IMR-90 (cell line): ENCODE results near the gene DCLK1. TPM values are rescaled to one million over a fixed set of nuclear protein-coding genes. Genes with fewer than 3 reads are reported as not detected.
A peak's percentile ranks its signal among the peaks of the same experiment; 100 is the strongest.

Source experiments
- ATAC-seq: fragments of 200-7000 bp; cut with Tn5 transposase; 2 replicates; pipeline ENCODE4 v1.9.1; 2020; ENCODE audit warnings: low read depth, mild to moderate bottlenecking, moderate library complexity
- BruUV-seq: library from RNA; stranded (reverse); fragments of 400-500 nt; replicated peaks from 2 replicates; lab custom pipeline; 2021; lab: Mats Ljungman, UMichigan
- CTCF ChIA-PET: fragments of 300-600 bp; formaldehyde crosslinking; extraction: SDS; loops from one replicate; lab custom pipeline; 2021; ENCODE audit warnings: antibody characterized with exemption; lab: Yijun Ruan, JAX
- POLR2A ChIA-PET: fragments of 300-600 bp; sonication (Branson Sonifier 250); formaldehyde crosslinking; loops from one replicate; lab custom pipeline; 2022; ENCODE audit warnings: antibody characterized with exemption; ENCODE audit not compliant: unreplicated experiment; lab: Charles Lee
- DNase-seq: peaks from one replicate; pipeline ENCODE4 v3.0.0; 2013
- H2AFZ ChIP-seq: replicated peaks from 2 replicates; pipeline ENCODE3; 2013; ENCODE audit warnings: low read length, mild to moderate bottlenecking; ENCODE audit not compliant: poor library complexity
- H2AK5ac ChIP-seq: 2 replicates; pipeline ENCODE4 v1.6.1; 2013; ENCODE audit warnings: low read depth, low read length, inconsistent platforms
- H2AK9ac ChIP-seq: replicated peaks from 2 replicates; pipeline ENCODE3; 2013; ENCODE audit warnings: mild to moderate bottlenecking, low read depth, low read length, moderate library complexity; ENCODE audit not compliant: poor library complexity
- H2BK120ac ChIP-seq: 2 replicates; pipeline ENCODE4 v1.6.1; 2013; ENCODE audit warnings: low read depth, low read length, inconsistent platforms
- H2BK15ac ChIP-seq: 3 replicates; pipeline ENCODE4 v1.6.1; 2013; ENCODE audit warnings: low read depth, low read length, inconsistent platforms
- H2BK20ac ChIP-seq: 2 replicates; pipeline ENCODE4 v1.6.1; 2013; ENCODE audit warnings: low read depth, mild to moderate bottlenecking, inconsistent platforms, low read length, moderate library complexity
- H2BK5ac ChIP-seq: 2 replicates; pipeline ENCODE4 v1.6.1; 2013; ENCODE audit warnings: mild to moderate bottlenecking, low read depth, low read length, inconsistent platforms; ENCODE audit not compliant: poor library complexity, severe bottlenecking
- H3K14ac ChIP-seq: replicated peaks from 2 replicates; pipeline ENCODE4 v1.6.1; 2013; ENCODE audit warnings: low read depth, low read length, inconsistent platforms
- H3K18ac ChIP-seq: 2 replicates; pipeline ENCODE4 v1.6.1; 2013; ENCODE audit warnings: low read depth, low read length, control low read depth
- H3K23ac ChIP-seq: 2 replicates; pipeline ENCODE4 v1.6.1; 2013; ENCODE audit warnings: low read depth, low read length, inconsistent platforms
- H3K27ac ChIP-seq: 2 replicates; pipeline ENCODE4 v1.5.1; 2013; ENCODE audit warnings: mild to moderate bottlenecking, control low read depth, low read length; ENCODE audit not compliant: insufficient read depth
- H3K27me3 ChIP-seq: 2 replicates; pipeline ENCODE4 v1.6.1; 2013; ENCODE audit warnings: low read length; ENCODE audit not compliant: control insufficient read depth, insufficient read depth
- H3K36me3 ChIP-seq: 2 replicates; pipeline ENCODE4 v1.6.1; 2013; ENCODE audit warnings: low read length, mixed read lengths; ENCODE audit not compliant: control insufficient read depth, insufficient read depth
- H3K4ac ChIP-seq: 2 replicates; pipeline ENCODE4 v1.6.1; 2013; ENCODE audit warnings: low read depth, low read length, inconsistent platforms
- H3K4me1 ChIP-seq: 2 replicates; pipeline ENCODE4 v1.6.1; 2013; ENCODE audit warnings: low read length, mixed read lengths; ENCODE audit not compliant: control insufficient read depth, insufficient read depth
- H3K4me2 ChIP-seq: 2 replicates; pipeline ENCODE4 v1.6.1; 2013; ENCODE audit warnings: low read depth, mild to moderate bottlenecking, control low read depth, low read length, moderate library complexity
- H3K4me3 ChIP-seq: 2 replicates; pipeline ENCODE4 v1.5.1; 2013; ENCODE audit warnings: low read depth, mild to moderate bottlenecking, control low read depth, low read length, moderate library complexity; ENCODE audit not compliant: insufficient read depth
- H3K56ac ChIP-seq: 2 replicates; pipeline ENCODE4 v1.6.1; 2013; ENCODE audit warnings: low read length, inconsistent platforms; ENCODE audit not compliant: insufficient read depth; ENCODE audit errors: extremely low read depth
- H3K79me1 ChIP-seq, 2 experiments: 2 replicates each; pipeline ENCODE4 v1.6.1; 2013; ENCODE audit warnings: low read length in 2 of 2, inconsistent platforms in 1 of 2, low read depth in 1 of 2
- H3K9ac ChIP-seq: 2 replicates; pipeline ENCODE4 v1.6.1; 2013; ENCODE audit warnings: low read depth, low read length, control low read depth
- H3K9me1 ChIP-seq: 2 replicates; pipeline ENCODE4 v1.6.1; 2013; ENCODE audit warnings: low read length, inconsistent platforms; ENCODE audit not compliant: insufficient read depth
- H3K9me3 ChIP-seq: 2 replicates; pipeline ENCODE4 v1.6.1; 2013; ENCODE audit warnings: low read length; ENCODE audit not compliant: control insufficient read depth, insufficient read depth
- H4K20me1 ChIP-seq: 2 replicates; pipeline ENCODE4 v1.6.1; 2013; ENCODE audit warnings: low read length, inconsistent platforms; ENCODE audit not compliant: insufficient read depth
- H4K5ac ChIP-seq: 2 replicates; pipeline ENCODE4 v1.6.1; 2013; ENCODE audit warnings: mild to moderate bottlenecking, low read depth, low read length, control low read depth
- H4K8ac ChIP-seq, 2 experiments: 2 replicates each; pipeline ENCODE4 v1.6.1; 2013; ENCODE audit warnings: low read depth in 2 of 2, low read length in 2 of 2, control low read depth in 1 of 2, inconsistent platforms in 1 of 2
- H4K91ac ChIP-seq: 2 replicates; pipeline ENCODE4 v1.6.1; 2013; ENCODE audit warnings: low read depth, low read length, inconsistent platforms; ENCODE audit not compliant: insufficient read depth
- CEBPB ChIP-seq: IDR thresholded peaks from 2 replicates; pipeline ENCODE4 v1.6.1; 2012; ENCODE audit warnings: low read depth, low read length, improper control_type of control experiment
- FOS ChIP-seq: fragments of 150-350 bp; IDR thresholded peaks from 2 replicates; pipeline ENCODE4 v1.6.1; 2016; ENCODE audit warnings: low read depth, low read length
- RAD21 ChIP-seq: IDR thresholded peaks from 2 replicates; pipeline ENCODE4 v1.6.1; 2012; ENCODE audit warnings: low read length, improper control_type of control experiment
- RCOR1 ChIP-seq: IDR thresholded peaks from 2 replicates; pipeline ENCODE4 v1.6.1; 2012; ENCODE audit warnings: mild to moderate bottlenecking, low read length, improper control_type of control experiment; ENCODE audit not compliant: insufficient replicate concordance
- SMC3 ChIP-seq: fragments of 150-350 bp; IDR thresholded peaks from 2 replicates; pipeline ENCODE4 v1.6.1; 2016; ENCODE audit warnings: low read depth, mild to moderate bottlenecking, antibody characterized with exemption, low read length, moderate library complexity
- WGBS, 2 experiments: methylation state at CpG; one replicate each; pipeline versions ENCODE4 v1.1.5 to v1.1.7; 2013; ENCODE audit warnings: missing lambda C conversion rate in 2 of 2; ENCODE audit not compliant: insufficient read length in 1 of 2; ENCODE audit errors: extremely low coverage in 2 of 2; 5-methylcytosine and 5-hydroxymethylcytosine counted together
- dilution Hi-C: fragments of 300-500 bp; cut with HindIII; formaldehyde crosslinking; loops from one replicate; pipeline ENCODE4 v1.14.3; 2018; ENCODE audit warnings: low sequenced_read_pairs; ENCODE audit not compliant: unreplicated experiment
- in situ Hi-C: fragments of 300-500 bp; cut with MboI; formaldehyde crosslinking; loops from 3 replicates; pipeline ENCODE4 v1.14.3; 2019; ENCODE audit warnings: low sequenced_read_pairs, inconsistent platforms, mixed read lengths
- intact Hi-C: fragments of 100-400 bp; cut with micrococcal nuclease; formaldehyde crosslinking; loops from 2 replicates; pipeline ENCODE4 v1.10.0; 2022
- polyA plus RNA-seq, 3 experiments: library from polyadenylated mRNA; depleted of rRNA; stranded (reverse); fragments of >200 nt; gene quantifications; 2 replicates each; pipeline ENCODE4 v1.2.3, GENCODE V29; 2012; ENCODE audit warnings: low replicate concordance in 1 of 3
- total RNA-seq: library from RNA; depleted of rRNA; stranded (reverse); fragments of >200 nt; gene quantifications from 2 replicates; pipeline ENCODE4 v1.2.3, GENCODE V29; 2012

DCLK1 gene
- total and polyA plus RNA-seq, 2 of the 4 experiments (the other 2 are of a cell fraction) = under 0.01 to 0.02 TPM

DNA sequence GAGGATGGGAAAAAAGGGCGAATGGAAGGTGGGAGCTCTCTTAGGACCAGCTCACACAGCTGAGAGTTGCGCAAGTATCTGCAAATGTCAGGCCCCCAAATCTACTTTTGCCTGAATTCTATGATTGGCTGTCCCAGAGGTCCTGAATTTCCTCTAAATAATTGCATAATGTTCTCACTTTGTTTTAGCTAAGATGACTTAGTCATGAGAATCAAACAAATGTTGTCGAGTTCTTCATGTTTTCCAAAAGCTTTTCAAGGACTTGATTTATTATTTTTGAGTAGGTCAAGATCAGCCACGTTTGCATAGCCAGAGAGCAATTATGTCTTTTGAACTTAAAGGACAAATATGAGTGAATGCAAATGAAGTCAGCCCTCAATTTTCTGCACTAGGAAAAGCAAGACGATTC is 408.1 kb downstream of the DCLK1 start:
- no peak overlapping the region for H3K4me3 ChIP-seq

More for the DNA sequence above, 408.1 kb downstream of the DCLK1 start:
- no peak overlapping the region for H3K14ac ChIP-seq
- H2BK20ac ChIP-seq = no peak overlapping the region
- H4K20me1 ChIP-seq = no peaks in the 10 kb centered on the region
- no peaks in the 10 kb centered on the region for H3K36me3 ChIP-seq
- intact Hi-C loops = loop anchor here (5.0 to 10.0 kb wide), 2 partner anchors 248 to 516 kb away; partner anchors contain the start of gene MAB21L1
- WGBS, 2 experiments = no CpG with 5 or more reads among the region's 5 CpGs
- H4K5ac ChIP-seq = no peak overlapping the region; the same call in 1 of the 2 replicates
- H4K8ac ChIP-seq = no peak overlapping the region
- ChIA-PET CTCF (interaction anchor here (0.6 to 3.3 kb wide), 4 partner anchors 66 to 288 kb away, joined by 3 to 25 read pairs (median 8); no protein-coding TSS in a partner anchor), POLR2A (interaction anchor here (1.0 kb wide), 1 partner anchor 66 kb away, joined by 3 read pairs; no protein-coding TSS in a partner anchor)
- BruUV-seq = no TSS peak
- DNase-seq (peak; percentile 33), ATAC-seq (peak; percentile 38)
- no peak overlapping the region for H3K18ac ChIP-seq
- in situ Hi-C loops = loop anchor here (10.0 kb wide), 1 partner anchor 232 kb away; no protein-coding TSS in a partner anchor
- no peak overlapping the region for H2BK5ac ChIP-seq
- H3K27ac ChIP-seq = peak overlapping the region; percentile 68; the same call in 1 of the 2 replicates
- no peak overlapping the region for H3K56ac ChIP-seq
- no peak overlapping the region for H3K9ac ChIP-seq
- H2BK15ac ChIP-seq = no peak overlapping the region
- dilution Hi-C loops = no loop called here
- no peak overlapping the region for H2AFZ ChIP-seq
- no peaks in the 10 kb centered on the region for H3K27me3 ChIP-seq
- peaks cover 8% of the 10 kb centered on the region for H3K4me1 ChIP-seq
- H2BK120ac ChIP-seq = no peak overlapping the region
- H3K23ac ChIP-seq = no peak overlapping the region
- no peaks in the 10 kb centered on the region; the same call in 1 of the 2 replicates for H3K9me1 ChIP-seq
- no peaks in the 10 kb centered on the region for H3K79me1 ChIP-seq
- H3K9me3 ChIP-seq = no peaks in the 10 kb centered on the region
- no peak overlapping the region for H3K4ac ChIP-seq
- H2AK9ac ChIP-seq = no peak overlapping the region
- no peak overlapping the region for H2AK5ac ChIP-seq
- peak overlapping the region; percentile 29; the same call in 1 of the 2 replicates for H3K4me2 ChIP-seq
- no peak overlapping the region for H4K91ac ChIP-seq
- TF ChIP-seq FOS (no peak), SMC3 (no peak), RAD21 (no peak), RCOR1 (no peak), CEBPB (peak; percentile 86)
